HUDEP-2 (cell line): ENCODE measurements around the gene ANKRD33B.

ENCODE experiments used
- DNase-seq, 76 experiments: peaks; one replicate each; lab custom pipeline; 2025; ENCODE audit not compliant: unreplicated experiment in 76 of 76; lab: John Stamatoyannopoulos, UW

ANKRD33B gene

GRCh38 chr5:10577371-10578292, 13.8 kb downstream of the ANKRD33B start:
- DNase-seq = no peak

GRCh38 chr5:10578293-10578665, 14.4 kb downstream of the ANKRD33B start:
- no peak for DNase-seq

- DNase-seq = no peak
Observed at GRCh38 chr5:10578869-10579268, 15.0 kb downstream of the ANKRD33B start.

DNA sequence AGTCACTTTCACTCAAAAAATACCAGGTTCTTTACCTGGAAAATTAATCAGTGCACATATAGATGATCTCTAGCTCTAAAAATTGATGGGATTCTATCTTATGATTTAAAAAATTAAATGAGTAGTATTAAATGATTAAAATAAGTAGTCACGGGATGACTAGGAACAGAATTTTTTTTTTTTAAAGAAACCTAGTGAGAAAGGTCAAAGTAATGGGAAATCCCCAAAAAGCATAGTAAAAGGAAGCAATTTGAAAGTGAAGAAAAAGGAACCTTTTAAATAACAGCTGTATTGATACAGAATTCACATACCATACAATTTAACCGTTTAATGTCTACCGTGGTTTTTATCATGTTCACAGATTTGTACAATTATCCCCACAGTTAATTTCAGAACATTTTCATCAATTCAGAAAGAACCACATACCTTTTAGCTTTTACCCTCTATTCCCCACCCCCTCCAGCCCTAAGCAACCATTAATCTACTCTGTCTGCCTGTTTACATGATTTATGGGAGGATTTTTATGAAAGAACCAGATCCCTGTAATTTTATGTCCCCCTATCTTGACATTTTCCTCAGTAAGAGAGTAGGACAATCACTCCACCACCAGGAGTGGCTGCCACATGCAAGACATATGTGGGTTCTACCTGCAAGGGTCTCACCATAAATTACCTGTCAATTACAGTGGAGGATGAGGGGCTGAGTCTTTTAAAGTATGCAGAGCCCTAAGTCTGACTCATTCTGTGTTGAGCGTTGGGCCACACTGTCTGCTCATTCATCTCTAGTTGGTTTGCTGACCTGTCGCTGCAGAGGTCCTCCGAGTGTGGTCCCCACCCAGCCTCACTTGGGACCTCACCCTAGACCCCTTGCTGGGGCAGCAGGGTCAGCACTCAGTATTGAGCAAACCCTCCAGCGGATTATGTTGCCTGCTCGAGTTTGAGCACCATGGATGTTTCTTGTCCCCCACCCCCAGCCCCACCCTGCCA, 16.0 kb downstream of the ANKRD33B start:
- no peak for DNase-seq

DNA sequence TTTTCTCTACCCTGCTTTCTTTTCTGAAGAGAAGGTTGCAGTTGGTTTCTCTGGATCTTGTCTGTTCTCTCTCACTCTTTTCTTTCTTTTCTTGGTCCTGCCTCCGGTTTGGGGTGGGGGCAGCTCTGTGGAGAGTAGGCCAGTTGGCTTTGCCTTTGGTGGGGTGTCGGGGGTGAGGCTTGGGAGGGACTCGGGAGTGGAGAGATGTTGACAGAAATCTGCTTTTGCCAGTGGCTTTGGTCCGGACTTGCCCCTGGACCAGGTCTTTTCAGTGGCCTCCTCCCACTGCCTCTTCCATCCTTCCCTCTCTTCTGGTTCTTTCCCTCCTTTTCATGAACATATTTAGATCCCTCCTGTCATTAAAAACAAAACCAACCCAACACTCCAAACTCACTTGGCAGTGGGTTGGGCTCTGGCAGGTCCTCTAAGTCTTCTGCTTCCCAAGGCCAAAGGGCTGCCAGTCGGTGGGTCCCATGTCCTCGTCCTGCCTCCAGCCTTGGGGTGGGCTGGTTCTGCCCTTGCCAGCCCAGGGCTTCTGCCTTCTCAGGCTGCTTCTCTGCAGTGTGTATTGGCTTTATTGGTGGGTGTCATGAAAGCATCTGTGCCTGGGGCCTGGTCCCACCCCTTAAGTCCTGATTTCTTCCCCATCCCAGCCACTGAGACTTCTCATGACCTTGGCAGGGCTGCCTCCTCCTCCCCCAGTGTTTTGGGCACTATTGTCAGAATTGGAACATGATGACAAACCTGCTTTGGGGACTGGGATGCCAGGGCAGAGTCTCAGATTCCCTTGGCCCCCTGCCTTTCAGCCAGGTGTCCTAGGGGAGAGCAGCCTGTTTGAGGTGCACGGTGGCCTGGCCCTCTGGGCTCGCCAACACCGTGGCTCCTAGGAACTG, 16.9 kb downstream of the ANKRD33B start:
- no peak for DNase-seq

DNA sequence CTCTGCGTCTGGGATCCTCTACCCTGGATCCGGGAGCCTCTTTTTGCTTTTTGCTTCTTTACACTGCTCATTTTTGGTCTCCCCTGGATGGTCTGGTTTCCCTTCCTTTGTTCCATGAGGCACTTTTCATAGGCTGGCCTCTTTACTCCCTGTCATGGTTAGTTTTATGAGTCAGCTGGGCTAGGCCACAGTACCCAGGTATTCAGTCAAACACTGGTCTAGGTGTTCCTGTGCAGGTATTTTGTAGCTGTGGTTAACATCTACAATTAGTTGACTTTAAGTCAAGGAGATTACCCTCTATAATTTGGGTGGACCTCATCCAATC, 17.5 kb downstream of the ANKRD33B start:
- no peak for DNase-seq

DNA sequence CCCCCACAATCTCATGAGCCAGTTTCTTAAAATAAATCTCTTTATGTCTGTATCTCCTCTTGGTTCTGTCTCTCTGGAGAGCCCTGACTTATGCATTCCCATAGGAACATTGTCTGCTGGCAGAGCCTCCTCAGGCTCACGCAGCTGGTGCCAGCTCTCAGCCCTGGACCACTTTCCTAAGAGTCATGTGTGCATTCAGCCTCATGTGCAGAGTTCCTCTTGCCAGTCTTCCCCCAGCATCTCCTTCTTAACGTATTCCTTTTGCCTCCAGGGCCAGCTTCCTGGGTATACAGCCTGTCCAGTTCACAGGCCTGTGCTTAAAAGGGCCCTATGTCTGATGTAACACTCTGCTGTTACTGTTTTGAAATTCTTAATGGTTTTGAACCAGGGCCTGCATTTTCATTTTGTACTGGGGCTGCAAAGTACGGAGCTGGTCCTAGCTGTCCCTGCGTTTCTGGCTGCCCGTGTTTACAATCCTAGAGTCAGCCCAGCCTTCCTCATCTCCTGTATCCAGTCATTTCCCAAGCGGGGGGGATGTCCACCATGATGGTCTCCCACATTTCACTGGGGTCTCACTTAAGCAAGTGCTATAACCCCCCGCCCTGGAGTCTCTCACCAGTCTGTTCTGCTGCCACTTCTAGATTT, 18.1 kb downstream of the ANKRD33B start:
- no peak for DNase-seq

- DNase-seq = no peak
Observed at GRCh38 chr5:10582512-10582897, 18.6 kb downstream of the ANKRD33B start.

DNA sequence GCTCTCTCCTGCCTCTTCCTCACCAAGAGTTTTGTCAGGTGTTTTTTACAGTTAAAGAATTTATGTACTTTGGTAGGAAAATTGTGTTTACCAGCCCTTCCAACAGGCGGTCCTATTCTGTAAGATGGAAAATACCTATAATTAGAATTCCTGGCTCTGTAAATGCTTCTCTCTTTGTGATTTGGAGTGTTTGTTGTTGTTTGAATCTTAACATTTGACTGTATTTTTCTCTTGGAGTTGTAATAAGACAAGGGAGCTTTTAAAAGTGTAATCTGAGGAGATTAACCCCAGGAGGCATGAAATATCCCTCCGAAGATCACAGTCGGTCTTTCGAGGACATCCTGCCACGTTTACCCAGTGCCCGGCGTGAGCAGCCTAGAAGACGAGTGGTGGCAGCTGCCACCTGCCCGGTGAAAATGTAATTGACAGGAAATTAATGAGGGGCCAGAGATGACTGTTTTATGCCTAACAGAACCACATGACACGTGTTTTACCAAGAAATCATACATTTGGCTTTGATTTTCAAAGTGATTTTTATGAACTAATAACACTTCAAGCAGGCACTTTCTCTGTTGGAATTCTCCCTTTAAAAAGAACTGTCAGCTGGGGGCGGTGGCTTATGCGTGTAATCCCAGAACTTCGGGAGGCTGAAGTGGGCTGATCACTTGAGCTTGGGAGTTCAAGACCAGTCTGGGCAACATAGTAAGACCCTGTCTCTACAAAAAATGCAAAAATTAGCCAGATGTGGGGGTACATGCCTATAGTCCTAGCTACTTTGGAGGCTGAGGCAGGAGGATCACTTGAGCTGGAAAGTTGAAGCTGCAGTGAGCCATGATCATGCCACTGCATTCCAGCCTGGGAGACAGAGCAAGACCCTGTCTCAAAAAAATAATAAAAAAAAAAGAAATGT, 20.0 kb downstream of the ANKRD33B start:
- DNase-seq = no peak

GRCh38 chr5:10584714-10585517, 21.0 kb downstream of the ANKRD33B start:
- DNase-seq = no peak

DNA sequence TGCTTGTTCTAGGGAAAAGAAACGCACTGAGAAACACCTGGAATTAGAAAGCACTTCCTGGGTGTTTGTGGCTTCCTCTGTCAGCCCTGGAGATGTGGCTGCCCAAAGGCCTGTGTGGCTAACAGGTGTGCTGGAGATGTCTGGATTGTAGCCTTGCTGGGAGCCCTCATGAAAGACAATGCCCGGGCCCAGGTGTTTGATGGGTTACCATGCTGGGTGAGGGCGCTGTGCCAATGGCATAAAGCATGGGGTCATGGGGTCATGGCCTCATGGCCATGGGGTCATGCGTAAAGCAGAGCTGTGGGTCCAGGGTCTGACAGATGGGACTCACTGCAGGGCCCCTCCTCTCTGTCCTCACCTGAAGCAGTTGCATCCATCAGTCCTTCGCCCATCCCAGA, 21.6 kb downstream of the ANKRD33B start:
- no peak for DNase-seq

GRCh38 chr5:10586008-10586407, 22.1 kb downstream of the ANKRD33B start:
- no peak for DNase-seq

- no peak for DNase-seq
Observed at GRCh38 chr5:10586555-10586954, 22.7 kb downstream of the ANKRD33B start.

GRCh38 chr5:10588109-10588775, 24.4 kb downstream of the ANKRD33B start:
- peak in 1 of 76 experiments; percentile 46 for DNase-seq

- DNase-seq = peak in 34 of 76 experiments; percentile 7 to 76 (median 36)
Observed at GRCh38 chr5:10588779-10589447, 25.0 kb downstream of the ANKRD33B start.

- DNase-seq = peak in 4 of 76 experiments; percentile 11 to 20 (median 16)
Observed at GRCh38 chr5:10590226-10590999, 26.5 kb downstream of the ANKRD33B start.
